Measurements from ENCODE around the gene C4orf51.

Gene C4orf51

GRCh38 chr4:145723336-145723735 is 43.4 kb downstream of the C4orf51 start:
- H3K79me2 ChIP-seq (ENCODE audit: insufficient read depth, low read length), result no peaks in the 10 kb centered on the region
- no peaks in the 10 kb centered on the region for H3K4me1 ChIP-seq (ENCODE audit: insufficient read depth, low read length)
- no peak for ATAC-seq (ENCODE audit: insufficient read depth, low read depth)
- no peaks in the 10 kb centered on the region for H4K20me1 ChIP-seq (ENCODE audit: insufficient read depth, low read length)
- H3K4me3 ChIP-seq (ENCODE audit: low read depth in 1 of 2, low read length in 2 of 2), result no peak overlapping the region
- H3K27ac ChIP-seq (ENCODE audit: low read length), result no peak overlapping the region
- H3K4me2 ChIP-seq (ENCODE audit: insufficient read depth, low read length), result no peak overlapping the region
- TF ChIP-seq CTCF (IDR thresholded peaks at IDR 0.05; ENCODE audit: borderline replicate concordance, extremely low read depth, low read length, poor library complexity, severe bottlenecking) (no peak), EZH2 (IDR thresholded peaks at IDR 0.05; ENCODE audit: borderline replicate concordance, low read depth, low read length, severe bottlenecking) (no peak)
- no peak overlapping the region for H3K9ac ChIP-seq (ENCODE audit: low read depth, low read length)
- DNase-seq, result no peak
- H3K9me3 ChIP-seq (ENCODE audit: insufficient read depth, low read length, severe bottlenecking), result no peaks in the 10 kb centered on the region
- H2AFZ ChIP-seq (ENCODE audit: low read depth, low read length), result no peak overlapping the region
- H3K36me3 ChIP-seq (ENCODE audit: insufficient read depth, low read length), result no peaks in the 10 kb centered on the region
- H3K27me3 ChIP-seq (ENCODE audit: insufficient read depth, low read length, poor library complexity), result no peaks in the 10 kb centered on the region

GRCh38 chr4:145730026-145730425 is 50.1 kb downstream of the C4orf51 start:
- peaks cover 14% of the 10 kb centered on the region for H3K4me1 ChIP-seq (ENCODE audit: insufficient read depth, low read length)
- no peak overlapping the region for H2AFZ ChIP-seq (ENCODE audit: low read depth, low read length)
- TF ChIP-seq EZH2 (IDR thresholded peaks at IDR 0.05; ENCODE audit: borderline replicate concordance, low read depth, low read length, severe bottlenecking) (no peak), CTCF (IDR thresholded peaks at IDR 0.05; ENCODE audit: borderline replicate concordance, extremely low read depth, low read length, poor library complexity, severe bottlenecking) (no peak)
- H3K27ac ChIP-seq (ENCODE audit: low read length), result no peak overlapping the region
- H3K27me3 ChIP-seq (ENCODE audit: insufficient read depth, low read length, poor library complexity), result no peaks in the 10 kb centered on the region
- H3K36me3 ChIP-seq (ENCODE audit: insufficient read depth, low read length), result no peaks in the 10 kb centered on the region
- no peak overlapping the region for H3K4me3 ChIP-seq (ENCODE audit: low read depth in 1 of 2, low read length in 2 of 2)
- no peaks in the 10 kb centered on the region for H4K20me1 ChIP-seq (ENCODE audit: insufficient read depth, low read length)
- no peak overlapping the region for H3K4me2 ChIP-seq (ENCODE audit: insufficient read depth, low read length)
- no peak for DNase-seq
- H3K9me3 ChIP-seq (ENCODE audit: insufficient read depth, low read length, severe bottlenecking), result no peaks in the 10 kb centered on the region
- no peak for ATAC-seq (ENCODE audit: insufficient read depth, low read depth)
- no peak overlapping the region for H3K9ac ChIP-seq (ENCODE audit: low read depth, low read length)
- no peaks in the 10 kb centered on the region for H3K79me2 ChIP-seq (ENCODE audit: insufficient read depth, low read length)

GRCh38 chr4:145731028-145731427 is 51.1 kb downstream of the C4orf51 start:
- H3K4me1 ChIP-seq (ENCODE audit: insufficient read depth, low read length), result peaks cover 14% of the 10 kb centered on the region
- H3K79me2 ChIP-seq (ENCODE audit: insufficient read depth, low read length), result no peaks in the 10 kb centered on the region
- ATAC-seq (ENCODE audit: insufficient read depth, low read depth) (no peak), DNase-seq (no peak)
- no peaks in the 10 kb centered on the region for H3K27me3 ChIP-seq (ENCODE audit: insufficient read depth, low read length, poor library complexity)
- no peaks in the 10 kb centered on the region for H3K36me3 ChIP-seq (ENCODE audit: insufficient read depth, low read length)
- H3K4me3 ChIP-seq (ENCODE audit: low read depth in 1 of 2, low read length in 2 of 2), result no peak overlapping the region
- H2AFZ ChIP-seq (ENCODE audit: low read depth, low read length), result no peak overlapping the region
- no peak for TF ChIP-seq EZH2 (IDR thresholded peaks at IDR 0.05; ENCODE audit: borderline replicate concordance, low read depth, low read length, severe bottlenecking)
- TF ChIP-seq CTCF (IDR thresholded peaks at IDR 0.05; ENCODE audit: borderline replicate concordance, extremely low read depth, low read length, poor library complexity, severe bottlenecking), result no peak
- H3K27ac ChIP-seq (ENCODE audit: low read length), result no peak overlapping the region
- no peaks in the 10 kb centered on the region for H4K20me1 ChIP-seq (ENCODE audit: insufficient read depth, low read length)
- H3K4me2 ChIP-seq (ENCODE audit: insufficient read depth, low read length), result no peak overlapping the region
- H3K9ac ChIP-seq (ENCODE audit: low read depth, low read length), result no peak overlapping the region
- H3K9me3 ChIP-seq (ENCODE audit: insufficient read depth, low read length, severe bottlenecking), result no peaks in the 10 kb centered on the region

All from DND-41 (cell line).